ENCODE data around the gene ARHGEF39. TPM values are rescaled to one million over a fixed set of nuclear protein-coding genes. Genes with fewer than 3 reads are reported as not detected.
A peak's percentile ranks its signal among the peaks of the same experiment; 100 is the strongest.
"Not testable (repeated sequence)": the region's sequence is repeated elsewhere in the genome, so short reads cannot be mapped to it uniquely, and the experiment has no call there.

Gene ARHGEF39
- total RNA-seq, 1 experiment from 2014 or later: 21.4 TPM

- Histone ChIP-seq H3K36me3 (replicated peaks; ENCODE audit: control insufficient read depth, insufficient read depth, low read length) (no peaks in the 10 kb centered on the region), H3K4me3 (ENCODE audit: insufficient read depth, low read depth, low read length) (no peak overlapping the region), H3K27me3 (ENCODE audit: control insufficient read depth, insufficient read depth, low read length) (no peaks in the 10 kb centered on the region)
- DNase-seq: no peak
These were observed 25.4 kb downstream of the ARHGEF39 start for GRCh38 chr9:35639631-35640030.

- DNase-seq; H3K4me3 ChIP-seq (ENCODE audit: insufficient read depth, low read depth, low read length); H3K36me3 ChIP-seq (replicated peaks; ENCODE audit: control insufficient read depth, insufficient read depth, low read length); H3K27me3 ChIP-seq (ENCODE audit: control insufficient read depth, insufficient read depth, low read length): not testable (repeated sequence)
These were observed 25.8 kb downstream of the ARHGEF39 start for GRCh38 chr9:35639225-35639624.

GRCh38 chr9:35638751-35639150 is 26.2 kb downstream of the ARHGEF39 start:
- H3K36me3 ChIP-seq (replicated peaks; ENCODE audit: control insufficient read depth, insufficient read depth, low read length); DNase-seq; H3K4me3 ChIP-seq (ENCODE audit: insufficient read depth, low read depth, low read length); H3K27me3 ChIP-seq (ENCODE audit: control insufficient read depth, insufficient read depth, low read length): not testable (repeated sequence)

GRCh38 chr9:35637427-35637955 is 27.5 kb downstream of the ARHGEF39 start:
- H3K27me3 ChIP-seq (ENCODE audit: control insufficient read depth, insufficient read depth, low read length); DNase-seq; H3K4me3 ChIP-seq (ENCODE audit: insufficient read depth, low read depth, low read length); H3K36me3 ChIP-seq (replicated peaks; ENCODE audit: control insufficient read depth, insufficient read depth, low read length): not testable (repeated sequence)

- not testable (repeated sequence) for H3K36me3 ChIP-seq (replicated peaks; ENCODE audit: control insufficient read depth, insufficient read depth, low read length); DNase-seq; H3K27me3 ChIP-seq (ENCODE audit: control insufficient read depth, insufficient read depth, low read length); H3K4me3 ChIP-seq (ENCODE audit: insufficient read depth, low read depth, low read length)
These were observed 28.1 kb downstream of the ARHGEF39 start for GRCh38 chr9:35636877-35637246.

- no peaks in the 10 kb centered on the region for H3K27me3 ChIP-seq (ENCODE audit: control insufficient read depth, insufficient read depth, low read length)
- no peaks in the 10 kb centered on the region for H3K36me3 ChIP-seq (replicated peaks; ENCODE audit: control insufficient read depth, insufficient read depth, low read length)
- no peak for DNase-seq
- no peak overlapping the region for H3K4me3 ChIP-seq (ENCODE audit: insufficient read depth, low read depth, low read length)
These were observed 28.7 kb downstream of the ARHGEF39 start for GRCh38 chr9:35636135-35636876.

- DNase-seq: no peak
- H3K4me3 ChIP-seq (ENCODE audit: insufficient read depth, low read depth, low read length): no peak overlapping the region
- no peaks in the 10 kb centered on the region for H3K27me3 ChIP-seq (ENCODE audit: control insufficient read depth, insufficient read depth, low read length)
- no peaks in the 10 kb centered on the region for H3K36me3 ChIP-seq (replicated peaks; ENCODE audit: control insufficient read depth, insufficient read depth, low read length)
These were observed 29.3 kb downstream of the ARHGEF39 start for GRCh38 chr9:35635730-35636129.

- H3K27me3 ChIP-seq (ENCODE audit: control insufficient read depth, insufficient read depth, low read length): no peaks in the 10 kb centered on the region
- no peak overlapping the region for H3K4me3 ChIP-seq (ENCODE audit: insufficient read depth, low read depth, low read length)
- no peaks in the 10 kb centered on the region for H3K36me3 ChIP-seq (replicated peaks; ENCODE audit: control insufficient read depth, insufficient read depth, low read length)
- DNase-seq: no peak
These were observed 35.4 kb downstream of the ARHGEF39 start for GRCh38 chr9:35629597-35629996.

GRCh38 chr9:35628389-35628991 is 36.5 kb downstream of the ARHGEF39 start:
- DNase-seq: no peak
- no peak overlapping the region for H3K4me3 ChIP-seq (ENCODE audit: insufficient read depth, low read depth, low read length)
- no peaks in the 10 kb centered on the region for H3K36me3 ChIP-seq (replicated peaks; ENCODE audit: control insufficient read depth, insufficient read depth, low read length)
- no peaks in the 10 kb centered on the region for H3K27me3 ChIP-seq (ENCODE audit: control insufficient read depth, insufficient read depth, low read length)

GRCh38 chr9:35627575-35627974 is 37.4 kb downstream of the ARHGEF39 start:
- Histone ChIP-seq H3K27me3 (ENCODE audit: control insufficient read depth, insufficient read depth, low read length) (no peaks in the 10 kb centered on the region), H3K36me3 (replicated peaks; ENCODE audit: control insufficient read depth, insufficient read depth, low read length) (no peaks in the 10 kb centered on the region), H3K4me3 (ENCODE audit: insufficient read depth, low read depth, low read length) (no peak overlapping the region)
- DNase-seq: no peak

- H3K27me3 ChIP-seq (ENCODE audit: control insufficient read depth, insufficient read depth, low read length): peaks cover 35% of the 10 kb centered on the region
- no peaks in the 10 kb centered on the region for H3K36me3 ChIP-seq (replicated peaks; ENCODE audit: control insufficient read depth, insufficient read depth, low read length)
- DNase-seq: no peak
- H3K4me3 ChIP-seq (ENCODE audit: insufficient read depth, low read depth, low read length): no peak overlapping the region
These were observed 45.2 kb downstream of the ARHGEF39 start for GRCh38 chr9:35619800-35620158.

- peak; percentile 14 for DNase-seq
- Histone ChIP-seq H3K4me3 (ENCODE audit: insufficient read depth, low read depth, low read length) (no peak overlapping the region), H3K36me3 (replicated peaks; ENCODE audit: control insufficient read depth, insufficient read depth, low read length) (no peaks in the 10 kb centered on the region), H3K27me3 (ENCODE audit: control insufficient read depth, insufficient read depth, low read length) (peaks cover 37% of the 10 kb centered on the region)
These were observed 45.9 kb downstream of the ARHGEF39 start for GRCh38 chr9:35618854-35619799.

- Histone ChIP-seq H3K36me3 (replicated peaks; ENCODE audit: control insufficient read depth, insufficient read depth, low read length) (no peaks in the 10 kb centered on the region), H3K4me3 (ENCODE audit: insufficient read depth, low read depth, low read length) (peak within 1 kb of the TSS; percentile 57), H3K27me3 (ENCODE audit: control insufficient read depth, insufficient read depth, low read length) (peaks cover 37% of the 10 kb centered on the region)
- DNase-seq: peak; percentile 15
These were observed 46.7 kb downstream of the ARHGEF39 start, which contains the start of gene CD72 for GRCh38 chr9:35618325-35618727. Gene CD72 (minus strand): TSS chr9:35618413. CDS start chr9:35618303, 110 bp downstream.

- no peak for DNase-seq
- Histone ChIP-seq H3K4me3 (ENCODE audit: insufficient read depth, low read depth, low read length) (peak overlapping the region; percentile 57), H3K36me3 (replicated peaks; ENCODE audit: control insufficient read depth, insufficient read depth, low read length) (no peaks in the 10 kb centered on the region), H3K27me3 (ENCODE audit: control insufficient read depth, insufficient read depth, low read length) (peaks cover 39% of the 10 kb centered on the region)
These were observed 47.4 kb downstream of the ARHGEF39 start for GRCh38 chr9:35617548-35617947.

All from H7 (cell line).